GM10847 (cell line): ENCODE data around the gene HMCN2.

Experiments used
- POLR2A ChIP-seq: IDR thresholded peaks from 2 replicates; pipeline ENCODE4 v1.6.1; 2011; ENCODE audit not compliant: insufficient read length; ENCODE audit errors: extremely low read depth

Gene HMCN2

GRCh38 chr9:130356033-130356432 is 90.5 kb downstream of the HMCN2 start:
- TF ChIP-seq POLR2A = no peak

- no peak for TF ChIP-seq POLR2A
These were observed 91.5 kb downstream of the HMCN2 start for GRCh38 chr9:130356877-130357584.

GRCh38 chr9:130358928-130359327 is 93.4 kb downstream of the HMCN2 start:
- no peak for TF ChIP-seq POLR2A

GRCh38 chr9:130359819-130360218 is 94.3 kb downstream of the HMCN2 start:
- TF ChIP-seq POLR2A = no peak

GRCh38 chr9:130360672-130361071 is 95.1 kb downstream of the HMCN2 start:
- TF ChIP-seq POLR2A = no peak

GRCh38 chr9:130361873-130362362 is 96.4 kb downstream of the HMCN2 start:
- no peak for TF ChIP-seq POLR2A

DNA sequence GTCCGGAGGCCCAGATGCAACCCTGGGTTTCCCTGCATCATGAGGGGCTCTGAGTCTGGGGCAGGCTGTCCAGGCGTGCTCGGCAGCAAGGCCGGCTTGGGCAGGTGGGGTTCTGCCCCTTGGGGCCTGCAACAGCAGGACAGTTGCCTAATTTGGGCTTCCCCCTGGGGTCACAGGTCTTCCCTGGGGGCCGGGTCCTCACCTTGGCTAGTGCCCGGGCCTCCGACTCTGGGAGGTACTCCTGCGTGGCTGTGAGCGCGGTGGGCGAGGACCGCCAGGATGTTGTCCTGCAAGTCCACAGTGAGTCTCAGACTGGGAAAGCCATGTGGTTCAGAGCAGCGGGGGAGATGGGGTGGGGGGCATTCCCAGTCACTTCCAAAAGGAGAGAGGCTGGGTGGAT is 97.1 kb downstream of the HMCN2 start:
- TF ChIP-seq POLR2A = no peak

DNA sequence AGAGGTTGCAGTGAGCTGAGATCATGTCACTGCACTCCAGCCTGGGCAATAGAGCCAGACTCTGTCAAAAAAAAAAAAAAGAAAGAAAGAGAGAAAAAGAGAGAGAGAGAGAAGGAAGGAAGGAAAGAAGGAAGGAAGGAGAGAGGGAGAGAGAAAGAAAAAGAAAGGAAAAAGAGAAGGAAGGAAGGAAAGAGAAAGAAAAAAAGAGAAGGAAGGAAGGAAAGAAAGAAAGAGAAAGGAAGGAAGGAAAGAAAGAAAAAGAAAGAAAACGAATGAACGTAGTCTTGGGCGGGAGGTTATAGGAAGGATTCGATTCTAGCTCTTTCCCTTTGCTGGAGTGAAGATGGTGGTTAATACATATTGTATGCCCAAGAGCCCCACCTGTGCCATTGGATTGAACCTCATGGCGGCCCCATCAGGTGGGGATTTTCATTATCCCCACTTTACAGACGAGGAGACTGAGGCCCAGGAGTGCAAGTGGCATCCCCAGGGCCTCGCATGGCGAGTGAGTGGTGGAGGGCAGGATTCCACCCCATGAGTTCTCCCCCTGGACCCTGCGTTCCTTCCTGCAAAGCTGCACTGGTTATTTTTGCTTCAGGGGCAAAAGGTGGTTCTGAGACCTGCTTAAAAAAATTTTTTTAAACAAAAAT is 98.3 kb downstream of the HMCN2 start:
- no peak for TF ChIP-seq POLR2A

DNA sequence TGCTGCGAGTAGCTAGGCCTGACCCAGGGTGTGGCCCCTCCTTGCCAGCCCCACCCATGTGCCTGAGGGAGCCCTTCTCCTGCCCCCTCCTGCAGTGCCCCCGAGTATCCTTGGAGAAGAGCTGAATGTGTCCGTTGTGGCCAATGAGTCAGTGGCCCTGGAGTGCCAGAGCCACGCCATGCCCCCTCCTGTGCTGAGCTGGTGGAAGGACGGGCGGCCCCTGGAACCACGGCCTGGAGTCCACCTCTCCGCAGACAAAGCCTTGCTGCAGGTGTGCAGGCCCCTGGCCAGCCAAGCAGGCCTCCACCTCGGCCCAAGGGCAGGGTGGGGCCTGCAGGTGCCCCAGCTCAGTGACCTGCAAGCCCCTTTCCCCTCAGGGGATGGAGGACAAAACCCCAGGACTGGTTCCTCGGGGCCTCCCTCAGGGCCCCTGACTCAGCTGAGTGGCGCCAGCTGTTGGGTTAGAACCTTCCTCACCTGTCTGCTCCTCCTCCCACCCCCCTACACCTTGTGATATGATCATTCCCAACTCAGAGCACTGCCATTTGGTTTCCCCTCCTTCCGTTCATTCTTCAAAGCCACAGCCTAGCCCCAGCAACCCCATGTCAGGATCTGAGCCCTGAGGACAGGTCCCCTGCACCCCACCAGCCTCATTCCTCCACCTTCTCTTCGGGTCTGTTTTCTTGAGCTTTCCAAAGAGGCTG is 99.2 kb downstream of the HMCN2 start:
- TF ChIP-seq POLR2A = no peak

GRCh38 chr9:130365323-130365721 is 99.8 kb downstream of the HMCN2 start:
- no peak for TF ChIP-seq POLR2A

DNA sequence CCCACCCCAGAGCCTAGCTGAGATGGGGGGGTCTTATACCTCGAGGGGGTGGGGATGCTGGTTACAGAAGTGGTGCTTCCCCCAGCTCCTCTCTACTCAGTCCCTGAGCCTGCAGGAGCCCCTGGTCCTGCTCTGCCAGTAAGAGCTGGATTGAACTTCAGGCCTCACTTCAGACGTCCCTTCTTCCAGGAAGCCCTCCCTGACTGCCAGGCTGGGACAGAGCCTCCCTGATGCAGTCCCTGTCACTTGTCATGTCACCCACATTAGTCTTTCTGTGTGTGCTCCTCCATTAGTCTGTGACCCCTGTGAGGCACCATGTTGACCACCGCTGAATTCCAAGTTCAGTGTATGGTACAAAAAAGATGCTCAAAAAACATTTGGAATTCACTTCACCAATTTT is 100.5 kb downstream of the HMCN2 start:
- TF ChIP-seq POLR2A = no peak

DNA sequence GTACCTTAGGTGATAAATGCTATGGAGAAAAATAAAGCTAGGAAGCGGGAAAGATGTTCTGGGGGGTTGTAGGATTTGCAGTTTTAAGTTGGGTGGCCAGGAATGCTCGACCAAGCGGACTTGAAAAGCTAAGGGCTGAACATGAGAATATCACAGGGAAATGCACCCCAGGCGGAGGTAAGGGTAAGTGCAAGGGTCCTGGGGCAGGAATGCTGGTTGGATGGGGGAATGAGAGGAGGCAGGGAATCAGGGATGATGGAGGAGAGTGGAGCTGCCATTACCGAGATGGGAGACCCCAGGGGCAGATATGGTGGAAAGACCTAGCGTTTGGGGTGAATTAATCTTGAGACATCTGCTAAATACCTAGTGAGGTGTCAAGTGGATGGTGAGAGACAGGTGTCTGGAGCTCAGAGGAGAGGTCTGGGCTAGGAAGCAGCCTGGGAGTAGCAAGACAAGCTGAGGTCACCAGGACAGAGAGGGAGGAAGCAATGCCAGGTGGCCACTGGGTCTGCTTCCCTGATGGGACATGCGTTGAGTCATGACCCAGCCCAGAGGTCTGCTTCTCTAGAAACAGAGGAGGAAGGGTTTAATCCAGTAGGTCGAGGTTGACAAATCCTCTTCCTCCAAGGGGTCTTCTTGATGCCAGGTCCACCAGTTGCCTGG is 101.5 kb downstream of the HMCN2 start:
- no peak for TF ChIP-seq POLR2A

DNA sequence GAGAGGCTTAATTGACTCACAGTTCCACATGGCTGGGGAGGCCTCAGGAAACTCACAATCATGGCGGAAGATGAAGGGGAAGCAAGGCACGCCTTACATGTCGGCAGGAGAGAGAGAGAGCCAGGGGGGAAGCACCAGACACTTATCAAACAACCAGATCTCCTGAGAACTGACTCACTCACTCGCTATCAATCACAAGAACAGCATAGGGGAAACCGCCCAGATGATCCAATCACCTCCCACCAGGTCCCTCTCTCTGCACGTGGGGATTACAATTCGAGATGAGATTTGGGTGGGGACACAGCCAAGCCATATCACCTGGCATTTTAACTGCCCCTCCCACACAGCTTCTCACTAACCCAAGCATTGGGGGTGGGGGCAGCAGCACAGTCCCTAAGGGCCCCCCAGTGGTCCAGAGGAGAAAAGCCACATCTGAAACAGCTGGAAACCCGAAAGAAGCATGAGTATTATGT is 103.1 kb downstream of the HMCN2 start:
- no peak for TF ChIP-seq POLR2A

DNA sequence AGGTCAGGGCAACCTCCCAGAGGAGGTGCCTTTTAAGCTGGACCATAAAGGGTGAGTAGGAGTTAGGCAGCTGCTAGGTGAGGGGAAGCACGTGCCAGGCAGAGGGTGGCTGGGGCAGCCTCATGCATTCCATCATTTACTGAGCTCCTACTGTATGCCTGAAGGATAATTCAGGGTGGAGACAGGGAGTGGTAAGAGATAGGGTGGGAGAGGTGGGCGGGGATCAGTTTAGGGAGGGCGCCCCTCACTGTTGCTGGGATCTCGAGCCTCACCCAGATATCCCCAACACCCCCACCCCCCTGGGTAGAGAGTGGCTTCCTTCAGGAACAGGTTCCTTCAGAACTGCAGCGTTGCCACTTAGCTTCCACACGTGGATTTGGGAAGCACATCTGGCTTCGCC is 104.7 kb downstream of the HMCN2 start:
- no peak for TF ChIP-seq POLR2A

DNA sequence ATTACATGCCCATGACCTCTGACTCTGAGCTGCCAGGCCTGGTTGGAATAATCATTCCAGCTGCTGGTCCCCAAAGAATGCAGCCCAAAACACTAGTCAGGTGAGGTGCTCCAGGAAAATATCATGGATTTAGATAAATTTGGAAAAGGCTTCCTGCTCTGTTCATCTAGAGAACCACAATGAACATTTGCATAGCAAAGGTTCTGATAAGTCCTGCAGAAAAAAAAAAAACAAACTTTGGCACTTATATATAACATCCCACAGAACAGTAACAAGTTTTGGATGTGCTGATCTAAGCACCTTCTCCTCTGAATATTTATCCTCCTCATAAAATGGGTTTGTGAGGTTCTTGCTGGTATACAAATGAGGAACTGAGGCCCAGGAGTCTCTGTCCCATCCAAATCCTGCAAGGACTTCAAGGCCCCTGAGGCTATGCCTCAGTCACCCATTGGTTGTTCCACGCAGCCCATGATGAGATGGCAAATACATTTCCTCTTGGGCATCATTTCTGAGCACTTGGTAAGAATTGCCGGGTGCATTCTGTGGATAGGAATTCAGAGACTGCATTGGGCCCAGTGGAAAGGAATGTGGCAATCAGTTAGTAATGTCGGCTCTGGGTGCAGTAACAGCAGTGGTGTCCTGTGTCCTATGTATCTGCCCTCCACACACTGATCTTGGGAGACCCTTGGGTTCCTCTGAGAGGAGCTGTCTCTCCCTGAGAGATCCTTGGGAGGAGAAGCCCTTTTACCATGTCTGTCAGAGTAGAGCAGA is 105.8 kb downstream of the HMCN2 start:
- TF ChIP-seq POLR2A = no peak

- no peak for TF ChIP-seq POLR2A
These were observed 106.5 kb downstream of the HMCN2 start for GRCh38 chr9:130372057-130372456.
